GM19395 (cell line): ENCODE results near the gene MYF5.
"Not testable (repeated sequence)": the region's sequence is repeated elsewhere in the genome, so short reads cannot be mapped to it uniquely, and the experiment has no call there.

Source experiments
- ATAC-seq: cut with Tn5 transposase; IDR thresholded peaks from one replicate; pipeline ENCODE4 v1.9.1; 2021; ENCODE audit warnings: mild to moderate bottlenecking, moderate library complexity; ENCODE audit not compliant: unreplicated experiment

MYF5 gene

GRCh38 chr12:80716696-80717469, at the start of gene MYF5:
TSS of gene MYF5 (plus strand) at chr12:80716912. CDS start at chr12:80717064, 152 bp downstream.
- ATAC-seq, result no peak

- ATAC-seq, result no peak
Observed at GRCh38 chr12:80670214-80670613, 46.5 kb upstream of the MYF5 start.

- ATAC-seq, result not testable (repeated sequence)
Observed at GRCh38 chr12:80676042-80676636, 40.6 kb upstream of the MYF5 start.

- ATAC-seq, result no peak
Observed at GRCh38 chr12:80676856-80677255, 39.9 kb upstream of the MYF5 start.

GRCh38 chr12:80677994-80678393, 38.7 kb upstream of the MYF5 start:
- no peak for ATAC-seq

GRCh38 chr12:80679346-80680131, 37.2 kb upstream of the MYF5 start:
- ATAC-seq, result no peak

- peak; percentile 86 for ATAC-seq
Observed at GRCh38 chr12:80681287-80681686, 35.4 kb upstream of the MYF5 start.

- no peak for ATAC-seq
Observed at GRCh38 chr12:80681786-80682185, 34.9 kb upstream of the MYF5 start.

- ATAC-seq, result no peak
Observed at GRCh38 chr12:80684077-80684495, 32.6 kb upstream of the MYF5 start.

- no peak for ATAC-seq
Observed at GRCh38 chr12:80690090-80690489, 26.6 kb upstream of the MYF5 start.

GRCh38 chr12:80690513-80690912, 26.2 kb upstream of the MYF5 start:
- ATAC-seq, result no peak

- ATAC-seq, result peak; percentile 59
Observed at GRCh38 chr12:80692114-80692513, 24.6 kb upstream of the MYF5 start.

- ATAC-seq, result no peak
Observed at GRCh38 chr12:80697270-80697887, 19.3 kb upstream of the MYF5 start.

- no peak for ATAC-seq
Observed at GRCh38 chr12:80698256-80698655, 18.5 kb upstream of the MYF5 start.

- no peak for ATAC-seq
Observed at GRCh38 chr12:80698847-80699542, 17.7 kb upstream of the MYF5 start.

- no peak for ATAC-seq
Observed at GRCh38 chr12:80700327-80700726, 16.4 kb upstream of the MYF5 start.

GRCh38 chr12:80701388-80701787, 15.3 kb upstream of the MYF5 start:
- ATAC-seq, result no peak

- ATAC-seq, result peak; percentile 91
Observed at GRCh38 chr12:80702889-80703805, 13.6 kb upstream of the MYF5 start.

- no peak for ATAC-seq
Observed at GRCh38 chr12:80704420-80704819, 12.3 kb upstream of the MYF5 start.
